SK-N-SH (cell line): ENCODE measurements around the gene KLHL26. TPM values are rescaled to one million over a fixed set of nuclear protein-coding genes. Genes with fewer than 3 reads are reported as not detected.

Source experiments
- CTCF ChIA-PET: fragments of 300-600, 350-600 bp; formaldehyde crosslinking; extraction: SDS; loops from one replicate; lab custom pipeline; 2021; lab: Yijun Ruan, JAX
- POLR2A ChIA-PET: fragments of 350-600 bp; sonication (Branson Sonifier 250); formaldehyde crosslinking; extraction: SDS; loops from one replicate; lab custom pipeline; 2020; ENCODE audit warnings: antibody characterized with exemption, inconsistent platforms; lab: Yijun Ruan, JAX
- DNase-seq: peaks from one replicate; pipeline ENCODE4 v3.0.0; 2012
- H2AFZ ChIP-seq: fragments of 200-600 bp; sonication (generic); 2 replicates; pipeline ENCODE4 v1.8.1; 2016; ENCODE audit warnings: antibody characterized with exemption, mild to moderate bottlenecking, low read depth
- H3F3A ChIP-seq: fragments of 200-600 bp; sonication (generic); replicated peaks from 2 replicates; pipeline ENCODE3; 2016; ENCODE audit warnings: antibody characterized with exemption, mild to moderate bottlenecking; ENCODE audit not compliant: insufficient read depth
- H3K27ac ChIP-seq, 2 experiments: fragments of 200-500 bp in 1 of 2; fragments of 200-600 bp in 1 of 2; sonication (Bioruptor generic) in 1 of 2; sonication (generic), shearing (Covaris generic) in 1 of 2; 2 replicates each; pipeline versions ENCODE4 v1.5.1 to v1.6.1; 2014 to 2016; ENCODE audit warnings: low read depth in 2 of 2, inconsistent platforms in 1 of 2, low read length in 1 of 2, mild to moderate bottlenecking in 1 of 2, mixed read lengths in 1 of 2
- H3K27me3 ChIP-seq: fragments of 200-600 bp; sonication (generic), shearing (Covaris generic); 2 replicates; pipeline ENCODE4 v1.6.1; 2016; ENCODE audit warnings: mixed run types; ENCODE audit not compliant: insufficient read depth
- H3K36me3 ChIP-seq, 2 experiments: fragments of 200-500 bp in 1 of 2; fragments of 200-600 bp in 1 of 2; sonication (Bioruptor generic) in 1 of 2; sonication (generic) in 1 of 2; replicated peaks in 1 of 2; 2 replicates each; pipeline versions ENCODE3 to v1.5.1; 2014 to 2016; ENCODE audit warnings: low read length in 1 of 2, mild to moderate bottlenecking in 1 of 2; ENCODE audit not compliant: insufficient read depth in 2 of 2, control insufficient read depth in 1 of 2
- H3K4me1 ChIP-seq, 2 experiments: fragments of 200-500 bp in 1 of 2; fragments of 200-600 bp in 1 of 2; sonication (Bioruptor generic) in 1 of 2; sonication (generic), shearing (Covaris generic) in 1 of 2; 2 replicates each; pipeline versions ENCODE4 v1.5.1 to v1.6.1; 2014 to 2016; ENCODE audit warnings: low read depth in 1 of 2, low read length in 1 of 2, mixed run types in 1 of 2; ENCODE audit not compliant: insufficient read depth in 2 of 2, control insufficient read depth in 1 of 2
- H3K4me2 ChIP-seq: fragments of 200-600 bp; sonication (generic), shearing (Covaris generic); 2 replicates; pipeline ENCODE4 v1.6.1; 2017; ENCODE audit warnings: mixed run types
- H3K4me3 ChIP-seq, 2 experiments: fragments of 200-500 bp in 1 of 2; fragments of 200-600 bp in 1 of 2; sonication (Bioruptor generic) in 1 of 2; sonication (generic), shearing (Covaris generic) in 1 of 2; 2 replicates each; pipeline versions ENCODE4 v1.5.1 to v1.8.1; 2014 to 2016; ENCODE audit warnings: low read depth in 2 of 2, inconsistent platforms in 1 of 2, low read length in 1 of 2, mild to moderate bottlenecking in 1 of 2, mixed read lengths in 1 of 2, moderate library complexity in 1 of 2
- H3K79me2 ChIP-seq: fragments of 200-600 bp; sonication (generic); 2 replicates; pipeline ENCODE4 v1.8.1; 2017; ENCODE audit warnings: mild to moderate bottlenecking; ENCODE audit not compliant: insufficient read depth
- H3K9ac ChIP-seq: fragments of 200-600 bp; sonication (generic); 2 replicates; pipeline ENCODE4 v1.6.1; 2017; ENCODE audit warnings: mixed run types
- H3K9me2 ChIP-seq: fragments of 200-600 bp; sonication (generic); 2 replicates; pipeline ENCODE4 v1.6.1; 2017; ENCODE audit warnings: mixed run types
- H3K9me3 ChIP-seq: fragments of 200-600 bp; sonication (generic); 2 replicates; pipeline ENCODE4 v1.6.1; 2017; ENCODE audit warnings: mixed run types, mild to moderate bottlenecking, moderate library complexity
- H4K20me1 ChIP-seq: fragments of 200-600 bp; sonication (generic); 2 replicates; pipeline ENCODE4 v1.6.1; 2017; ENCODE audit warnings: mild to moderate bottlenecking, mixed run types; ENCODE audit not compliant: insufficient read depth
- CTCF ChIP-seq: fragments of 200-600 bp; sonication (generic); IDR thresholded peaks from 2 replicates; pipeline ENCODE4 v1.6.1; 2017; ENCODE audit warnings: antibody characterized with exemption, mild to moderate bottlenecking, moderate library complexity
- ELF1 ChIP-seq: IDR thresholded peaks from 2 replicates; pipeline ENCODE4 v1.4.0; 2012
- EZH2phosphoT487 ChIP-seq: fragments of 200-600 bp; sonication (generic); IDR thresholded peaks from 2 replicates; pipeline ENCODE4 v1.6.1; 2017; ENCODE audit warnings: low read depth, mixed run types, mild to moderate bottlenecking, antibody characterized with exemption, moderate library complexity, borderline replicate concordance
- FOSL2 ChIP-seq: IDR thresholded peaks from 2 replicates; pipeline ENCODE4 v1.4.0; 2012; ENCODE audit warnings: low read depth, mild to moderate bottlenecking, moderate library complexity, borderline replicate concordance
- GABPA ChIP-seq: IDR thresholded peaks from 2 replicates; pipeline ENCODE4 v1.4.0; 2012; ENCODE audit warnings: low read depth, mild to moderate bottlenecking
- MAX ChIP-seq: IDR thresholded peaks from 2 replicates; pipeline ENCODE4 v1.4.0; 2012; ENCODE audit warnings: low read depth
- POLR2AphosphoS5 ChIP-seq: IDR thresholded peaks from 2 replicates; pipeline ENCODE4 v1.6.1; 2012; ENCODE audit warnings: low read depth, low read length
- RCOR1 ChIP-seq: fragments of 150-350 bp; IDR thresholded peaks from 2 replicates; pipeline ENCODE4 v1.6.1; 2017; ENCODE audit warnings: antibody characterized with exemption, low read length
- TAF1 ChIP-seq: IDR thresholded peaks from 2 replicates; pipeline ENCODE4 v1.6.1; 2012; ENCODE audit warnings: low read depth, mild to moderate bottlenecking, low read length, moderate library complexity, borderline replicate concordance
- TEAD4 ChIP-seq: IDR thresholded peaks from 2 replicates; pipeline ENCODE4 v1.4.0; 2012; ENCODE audit warnings: mild to moderate bottlenecking, borderline replicate concordance; ENCODE audit not compliant: insufficient read depth
- USF2 ChIP-seq: fragments of 150-350 bp; IDR thresholded peaks from 2 replicates; pipeline ENCODE4 v1.6.1; 2017; ENCODE audit warnings: antibody characterized with exemption, low read length, low read depth, borderline replicate concordance
- WGBS: methylation state at CpG from one replicate; pipeline ENCODE4 v1.1.6; 2017; ENCODE audit warnings: low lambda C conversion rate; 5-methylcytosine and 5-hydroxymethylcytosine counted together
- polyA plus RNA-seq, 3 experiments: library from polyadenylated mRNA; depleted of rRNA; stranded (reverse); fragments of >200 nt; gene quantifications; 2 replicates each; pipeline ENCODE4 v1.2.3, GENCODE V29; 2012
- TF ChIP-seq, protein P1 (sequence below): IDR thresholded peaks from 2 replicates; pipeline ENCODE4 v1.6.1; 2012; ENCODE audit warnings: mild to moderate bottlenecking, low read depth, low read length, moderate library complexity

KLHL26 gene
- polyA plus RNA-seq, 1 of the 3 experiments (the other 2 are of a cell fraction), result 4.6 TPM

GRCh38 chr19:18662972-18663732 is 26.3 kb downstream of the KLHL26 start (continued):
- TF ChIP-seq USF2 (no peak), POLR2AphosphoS5 (no peak), MAX (no peak), ELF1 (no peak), EZH2phosphoT487 (no peak), RCOR1 (no peak), TAF1 (no peak), TEAD4 (no peak), FOSL2 (no peak)
- TF ChIP-seq, protein P1, sequence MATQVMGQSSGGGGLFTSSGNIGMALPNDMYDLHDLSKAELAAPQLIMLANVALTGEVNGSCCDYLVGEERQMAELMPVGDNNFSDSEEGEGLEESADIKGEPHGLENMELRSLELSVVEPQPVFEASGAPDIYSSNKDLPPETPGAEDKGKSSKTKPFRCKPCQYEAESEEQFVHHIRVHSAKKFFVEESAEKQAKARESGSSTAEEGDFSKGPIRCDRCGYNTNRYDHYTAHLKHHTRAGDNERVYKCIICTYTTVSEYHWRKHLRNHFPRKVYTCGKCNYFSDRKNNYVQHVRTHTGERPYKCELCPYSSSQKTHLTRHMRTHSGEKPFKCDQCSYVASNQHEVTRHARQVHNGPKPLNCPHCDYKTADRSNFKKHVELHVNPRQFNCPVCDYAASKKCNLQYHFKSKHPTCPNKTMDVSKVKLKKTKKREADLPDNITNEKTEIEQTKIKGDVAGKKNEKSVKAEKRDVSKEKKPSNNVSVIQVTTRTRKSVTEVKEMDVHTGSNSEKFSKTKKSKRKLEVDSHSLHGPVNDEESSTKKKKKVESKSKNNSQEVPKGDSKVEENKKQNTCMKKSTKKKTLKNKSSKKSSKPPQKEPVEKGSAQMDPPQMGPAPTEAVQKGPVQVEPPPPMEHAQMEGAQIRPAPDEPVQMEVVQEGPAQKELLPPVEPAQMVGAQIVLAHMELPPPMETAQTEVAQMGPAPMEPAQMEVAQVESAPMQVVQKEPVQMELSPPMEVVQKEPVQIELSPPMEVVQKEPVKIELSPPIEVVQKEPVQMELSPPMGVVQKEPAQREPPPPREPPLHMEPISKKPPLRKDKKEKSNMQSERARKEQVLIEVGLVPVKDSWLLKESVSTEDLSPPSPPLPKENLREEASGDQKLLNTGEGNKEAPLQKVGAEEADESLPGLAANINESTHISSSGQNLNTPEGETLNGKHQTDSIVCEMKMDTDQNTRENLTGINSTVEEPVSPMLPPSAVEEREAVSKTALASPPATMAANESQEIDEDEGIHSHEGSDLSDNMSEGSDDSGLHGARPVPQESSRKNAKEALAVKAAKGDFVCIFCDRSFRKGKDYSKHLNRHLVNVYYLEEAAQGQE, result no peak

DNA sequence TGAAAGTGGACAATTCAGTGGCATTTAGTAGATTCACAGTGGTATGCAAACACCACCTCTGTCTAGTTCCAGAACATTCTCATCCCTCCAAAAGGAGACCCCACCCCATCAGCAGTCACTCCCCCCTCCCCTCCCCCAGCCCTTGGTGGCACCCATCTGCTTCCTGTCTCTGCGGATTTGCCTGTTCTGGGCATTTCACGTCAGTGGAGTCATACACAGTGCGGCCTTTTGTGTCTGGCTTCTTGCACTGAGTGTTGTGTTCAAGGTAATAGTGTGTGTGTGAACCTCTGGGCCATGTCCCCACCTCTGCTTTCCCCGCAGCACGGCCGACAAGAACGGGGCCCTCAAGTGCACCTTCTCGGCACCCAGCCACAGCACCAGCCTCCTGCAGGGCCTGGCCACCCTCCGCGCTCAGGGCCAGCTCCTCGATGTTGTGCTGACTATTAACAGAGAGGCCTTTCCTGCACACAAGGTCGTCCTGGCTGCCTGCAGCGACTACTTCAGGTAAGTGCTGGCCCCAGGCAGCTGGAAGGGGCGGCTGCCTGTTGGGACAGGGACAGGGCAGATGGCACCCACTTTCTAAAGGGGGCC is 27.2 kb downstream of the KLHL26 start:
- POLR2A ChIA-PET, result no interaction called here
- no peaks in the 10 kb centered on the region for H3K9me2 ChIP-seq
- H3K4me1 ChIP-seq, result peaks cover 5 to 29% of the 10 kb centered on the region in 2 experiments; a peak in 3 of 4 replicates
- no peak overlapping the region for H3K27ac ChIP-seq
- no peak overlapping the region for H2AFZ ChIP-seq
- peaks cover 0 to 16% of the 10 kb centered on the region in 2 experiments for H3K36me3 ChIP-seq
- H4K20me1 ChIP-seq, result no peaks in the 10 kb centered on the region
- no peak overlapping the region for H3K9ac ChIP-seq
- CTCF ChIA-PET, result interaction anchor here (0.6 kb wide), 1 partner anchor 197 kb away, joined by 3 read pairs; no protein-coding TSS in a partner anchor
- peaks cover 21% of the 10 kb centered on the region for H3F3A ChIP-seq
- no peak for DNase-seq
- no peak overlapping the region for H3K4me2 ChIP-seq
- H3K9me3 ChIP-seq, result no peaks in the 10 kb centered on the region
- TF ChIP-seq CTCF (no peak), GABPA (no peak)
- H3K4me3 ChIP-seq, result no peak overlapping the region
- 79% methylated on average over 3 of the region's 14 CpGs for WGBS
- no peaks in the 10 kb centered on the region for H3K79me2 ChIP-seq
- no peaks in the 10 kb centered on the region for H3K27me3 ChIP-seq
